ENCODE results near the gene RPS21.

GRCh38 chr20:62436692-62437091 lies 49.8 kb downstream of the RPS21 start:
- no peak for TF ChIP-seq CTCF (IDR thresholded peaks at IDR 0.05; ENCODE audit: insufficient read depth, low read length)
- TF ChIP-seq POLR2AphosphoS5 (IDR thresholded peaks at IDR 0.05; ENCODE audit: low read depth), result no peak
